Kidney capillary endothelial cell (primary cell): Measurements from ENCODE around the gene GRM4.
"Not testable (repeated sequence)": the region's sequence is repeated elsewhere in the genome, so short reads cannot be mapped to it uniquely, and the experiment has no call there.

Source experiments
- DNase-seq: peaks from one replicate; pipeline ENCODE4 v3.0.0-alpha.2; 2018; ENCODE audit warnings: low spot score

Gene GRM4

GRCh38 chr6:34146021-34146782 is at the start of gene GRM4:
TSS of gene GRM4 (minus strand) at chr6:34146087. CDS start at chr6:34133496, 12,591 bp downstream.
- no peak for DNase-seq

GRCh38 chr6:34194772-34195171 is 48.9 kb upstream of the GRM4 start:
- DNase-seq: no peak

DNA sequence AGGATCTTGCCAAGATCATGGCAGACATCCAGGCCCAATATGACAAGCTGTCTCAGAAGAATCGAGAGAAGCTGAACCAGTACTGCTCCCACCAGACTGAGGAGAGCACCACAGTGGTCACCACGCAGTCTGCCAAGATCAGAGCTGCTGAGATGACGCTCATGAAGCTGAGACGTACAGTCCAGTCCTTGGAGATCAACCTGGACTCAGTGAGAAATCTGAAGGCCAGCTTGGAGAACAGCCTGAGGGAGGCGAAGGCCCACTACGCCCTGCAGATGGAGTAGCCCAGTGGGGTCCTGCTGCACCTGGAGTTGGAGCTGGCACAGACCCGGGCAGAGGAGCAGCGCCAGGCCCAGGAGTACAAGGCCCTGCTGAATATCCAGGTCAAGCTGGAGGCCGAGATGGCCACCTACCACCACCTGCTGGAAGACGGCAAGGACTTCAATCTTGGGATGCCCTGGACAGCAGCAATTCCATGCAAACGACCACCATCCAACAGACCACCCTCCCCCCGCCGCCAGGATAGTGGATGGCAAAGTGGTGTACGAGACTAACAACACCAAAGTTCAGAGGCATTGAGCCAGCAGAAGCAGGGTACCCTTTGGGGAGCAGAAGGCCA is 44.7 kb upstream of the GRM4 start:
- no peak for DNase-seq

GRCh38 chr6:34189806-34190503 is 44.1 kb upstream of the GRM4 start:
- DNase-seq: no peak

- not testable (repeated sequence) for DNase-seq
Measured at GRCh38 chr6:34184726-34185125, 38.8 kb upstream of the GRM4 start.

DNA sequence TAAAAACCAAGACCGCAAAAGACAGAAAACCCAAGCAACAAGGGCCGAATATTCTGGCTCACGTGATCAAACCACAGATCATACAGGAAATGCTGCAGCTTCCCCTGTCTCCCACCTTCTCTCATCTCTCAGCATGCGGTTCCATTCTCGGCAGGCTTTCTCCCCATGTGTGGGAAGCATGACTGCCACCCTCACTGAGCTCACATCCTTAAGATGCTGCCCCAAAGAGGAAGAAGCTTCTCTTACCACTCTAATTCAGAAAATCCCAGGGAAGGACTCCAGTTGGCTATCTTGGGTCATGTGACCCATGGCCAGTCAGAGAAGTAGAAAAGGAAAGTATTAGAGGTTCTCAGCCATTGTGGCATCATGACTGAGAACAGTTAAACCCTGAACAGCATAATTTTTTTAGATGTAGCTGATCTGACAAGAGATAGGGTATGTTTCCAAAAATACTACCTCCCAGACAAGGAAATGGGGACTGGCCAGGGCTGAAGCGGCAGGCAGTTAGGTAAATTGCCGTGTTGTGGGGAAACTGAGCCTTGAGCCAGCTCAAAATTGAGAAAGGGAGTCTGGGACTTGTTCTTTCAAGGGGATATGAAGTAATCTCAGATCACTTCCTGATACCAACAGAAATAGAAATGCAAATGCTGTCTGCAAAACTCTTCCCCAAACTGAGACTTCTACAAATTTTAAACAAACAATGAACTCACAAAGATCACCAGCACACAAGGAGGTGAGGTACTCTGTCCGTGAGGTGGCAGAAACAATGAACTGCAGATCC is 37.1 kb upstream of the GRM4 start:
- no peak for DNase-seq

DNA sequence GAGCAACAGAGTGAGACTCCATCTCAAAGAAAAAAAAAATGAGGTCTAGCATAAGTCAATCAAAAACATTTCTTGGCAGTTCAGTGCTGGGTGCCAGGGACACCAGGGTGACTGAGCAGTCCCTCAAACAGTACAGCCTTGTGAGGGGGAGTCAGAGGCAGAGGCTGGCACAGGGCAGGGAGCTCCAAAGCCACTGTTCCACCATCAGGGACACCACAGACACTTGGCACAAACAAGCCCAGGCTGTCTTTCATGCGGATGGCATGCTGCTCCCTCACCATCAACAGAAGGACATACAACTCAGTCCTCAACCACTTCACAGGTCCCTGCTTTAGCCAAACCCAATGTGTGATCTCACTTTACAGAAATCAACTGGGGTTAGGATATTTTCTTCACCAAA is 36.0 kb upstream of the GRM4 start:
- no peak for DNase-seq

- no peak for DNase-seq
Measured at GRCh38 chr6:34179106-34179720, 33.3 kb upstream of the GRM4 start.

DNA sequence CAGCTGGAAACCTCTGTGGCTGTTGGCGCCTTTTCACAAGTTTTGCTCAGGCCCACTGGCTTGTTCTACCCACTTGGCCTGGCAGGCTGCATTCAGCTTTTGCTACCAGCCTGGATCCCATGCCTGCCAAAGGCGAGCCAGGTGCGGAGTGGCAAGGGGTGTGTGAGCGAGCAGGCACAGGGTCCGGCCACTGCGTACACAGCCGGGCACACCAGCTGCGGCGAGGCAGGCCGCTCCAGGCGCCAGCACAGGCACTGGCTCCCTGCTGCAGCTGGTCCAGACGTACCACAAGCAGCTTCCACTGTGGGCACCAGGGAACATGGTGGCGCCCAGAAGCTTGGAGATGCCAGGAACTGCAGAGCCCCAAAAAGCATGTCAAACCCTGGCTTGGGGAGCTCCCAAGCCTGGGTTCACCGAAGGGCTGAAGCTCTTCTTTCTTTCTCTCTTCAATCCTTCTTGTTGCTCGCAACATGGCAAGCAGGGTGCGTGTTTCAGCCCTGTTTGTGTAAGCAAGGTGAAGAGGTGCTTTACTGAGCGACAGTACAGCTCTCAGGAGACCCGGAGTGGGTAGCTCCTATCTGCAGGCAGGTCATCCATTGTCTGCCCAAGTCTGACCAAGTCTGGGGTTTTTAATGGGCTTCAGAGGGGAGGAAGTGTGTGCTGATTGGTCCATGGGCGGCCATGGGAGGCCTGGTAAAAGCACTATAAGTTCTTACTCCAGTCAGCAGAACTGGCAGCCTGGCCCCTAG is 32.6 kb upstream of the GRM4 start:
- no peak for DNase-seq

GRCh38 chr6:34177181-34177591 is 31.3 kb upstream of the GRM4 start:
- DNase-seq: no peak

GRCh38 chr6:34176261-34177031 is 30.6 kb upstream of the GRM4 start:
- DNase-seq: no peak

GRCh38 chr6:34174846-34175399 is 29.0 kb upstream of the GRM4 start:
- DNase-seq: no peak

DNA sequence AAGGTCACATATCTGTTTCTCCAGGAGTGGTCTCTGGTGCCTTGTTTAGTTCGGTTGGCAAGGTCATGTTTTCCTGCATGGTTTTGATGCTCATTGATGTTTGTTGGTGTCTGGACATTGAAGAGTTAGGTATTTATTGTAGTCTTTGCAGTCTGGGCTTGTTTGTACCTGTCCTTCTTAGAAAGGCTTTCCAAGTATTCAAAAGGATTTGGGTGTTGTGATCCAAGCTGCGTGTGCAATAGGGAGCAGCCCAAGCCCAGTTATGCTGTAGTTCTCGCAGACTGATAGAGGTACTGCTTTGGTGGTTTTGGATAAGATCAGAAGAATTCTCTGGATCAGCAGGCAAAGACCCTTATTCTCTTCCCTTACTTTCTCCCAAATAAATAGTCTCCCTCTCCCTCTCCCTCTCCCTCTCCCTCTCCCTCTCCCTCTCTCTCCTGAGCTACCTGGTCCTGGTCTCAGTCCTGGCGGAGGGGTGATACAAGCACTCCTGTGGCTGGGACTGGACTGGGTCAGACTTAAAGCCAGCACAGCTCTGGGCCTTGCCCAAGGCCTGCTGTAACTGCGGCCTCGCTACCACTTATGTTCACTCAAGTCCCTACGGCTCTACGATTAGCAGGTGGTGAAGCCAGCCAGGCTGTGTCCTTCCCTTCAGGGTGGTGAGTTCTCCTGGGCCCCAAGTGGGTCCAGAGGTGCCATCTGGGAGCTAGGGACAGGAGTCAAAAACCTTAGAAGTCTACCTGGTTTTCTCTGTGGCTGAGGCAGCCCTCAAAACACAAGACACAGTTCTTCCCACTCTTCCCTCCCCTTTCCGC is 27.3 kb upstream of the GRM4 start:
- DNase-seq: no peak

DNA sequence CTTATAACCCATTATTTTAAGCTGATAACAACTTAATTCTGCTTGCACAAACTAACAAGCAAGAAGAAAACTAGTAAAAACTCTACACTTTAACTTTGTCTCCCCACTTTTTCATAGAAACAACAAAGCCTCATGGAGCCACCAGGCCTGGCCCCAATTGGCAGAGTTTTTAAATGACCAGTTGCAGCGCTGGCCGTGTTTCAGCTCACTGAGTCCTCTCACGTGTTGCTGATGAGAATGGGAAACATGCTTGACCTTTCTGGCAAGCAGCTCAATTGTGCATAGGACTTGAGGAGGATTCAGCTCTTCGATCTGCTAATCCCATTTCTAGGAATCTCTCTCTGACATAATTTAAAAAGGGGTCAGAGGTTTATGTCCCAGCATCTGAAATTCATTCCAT is 24.5 kb upstream of the GRM4 start:
- DNase-seq: no peak

DNA sequence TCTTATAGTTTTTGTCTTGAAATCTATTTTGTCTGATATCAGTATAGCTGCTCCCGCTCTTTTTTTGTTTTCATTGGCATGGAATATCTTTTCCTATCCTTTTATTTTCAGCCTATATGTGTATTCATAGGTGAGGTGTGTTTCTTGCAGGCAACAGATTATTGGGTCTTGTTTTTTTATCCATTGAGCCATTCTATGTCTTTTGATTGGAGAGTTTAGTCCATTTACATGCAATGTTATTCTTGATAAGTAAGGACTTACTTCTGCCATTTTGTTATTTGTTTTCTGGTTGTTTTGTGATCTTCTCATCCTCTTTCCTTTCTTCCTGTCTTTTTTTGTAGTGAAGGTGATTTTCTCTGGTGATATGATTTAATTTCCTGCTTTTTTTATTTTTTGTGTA is 24.0 kb upstream of the GRM4 start:
- DNase-seq: no peak

- no peak for DNase-seq
Measured at GRCh38 chr6:34161857-34162515, 16.1 kb upstream of the GRM4 start.

DNA sequence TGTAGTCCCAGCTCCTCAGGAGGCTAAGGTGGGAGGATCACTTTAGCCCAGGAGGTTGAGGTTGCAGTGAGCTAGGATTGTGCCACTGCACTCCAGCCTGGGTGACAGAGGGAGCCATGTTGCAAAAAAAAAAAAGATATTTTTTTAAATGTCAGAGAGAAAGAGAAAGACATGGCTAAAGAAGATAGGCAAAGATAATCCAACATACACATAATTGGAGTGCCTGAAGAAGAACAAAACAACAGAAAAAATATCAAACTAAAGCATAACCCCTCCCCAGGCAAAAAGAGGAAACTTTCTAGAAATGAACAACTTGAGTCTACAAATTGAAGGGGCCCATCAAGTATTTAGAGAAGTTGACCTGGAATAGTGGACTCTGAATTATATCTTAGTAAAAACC is 14.0 kb upstream of the GRM4 start:
- DNase-seq: no peak

DNA sequence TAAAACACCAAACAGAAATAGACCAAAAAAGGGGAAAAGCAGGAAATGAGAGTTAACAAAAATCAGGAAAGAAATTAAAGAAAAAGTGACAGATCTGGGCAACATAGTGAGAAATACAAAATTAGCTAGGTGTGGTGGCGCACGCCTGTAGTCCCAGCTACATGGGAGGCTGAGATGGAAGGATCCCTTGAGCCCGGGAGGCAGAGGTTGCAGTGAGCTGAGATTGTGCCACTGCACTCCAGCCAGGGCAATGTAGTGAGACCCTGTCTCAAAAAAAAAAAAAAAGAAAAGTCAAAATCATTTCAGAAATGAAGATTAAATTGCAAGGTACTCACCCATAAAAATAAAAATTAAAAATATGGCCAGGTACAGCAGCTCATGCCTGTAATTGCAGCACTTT is 13.0 kb upstream of the GRM4 start:
- no peak for DNase-seq

GRCh38 chr6:34157851-34158250 is 12.0 kb upstream of the GRM4 start:
- no peak for DNase-seq
